Keratinocyte (primary cell): Measurements from ENCODE around the gene ALK. TPM values are rescaled to one million over a fixed set of nuclear protein-coding genes. Genes with fewer than 3 reads are reported as not detected.

Source experiments
- DNase-seq: peaks from one replicate; pipeline ENCODE4 v3.0.0-alpha.2; 2011; ENCODE audit warnings: low read depth, missing footprints, low spot score
- FAIRE-seq: peaks from 2 replicates; lab custom pipeline; 2011; peaks lifted over from hg19 to GRCh38; lab: Jason Lieb, UNC
- H2AFZ ChIP-seq: 2 replicates; pipeline ENCODE4 v1.6.0; 2012; ENCODE audit warnings: low read length, control low read depth, inconsistent platforms; ENCODE audit not compliant: control insufficient read depth
- H3K27ac ChIP-seq: 2 replicates; pipeline ENCODE4 v1.5.1; 2011; ENCODE audit warnings: low read length; ENCODE audit not compliant: control insufficient read depth, insufficient read depth
- H3K27me3 ChIP-seq: 3 replicates; pipeline ENCODE4 v1.6.0; 2011; ENCODE audit warnings: low read length; ENCODE audit not compliant: control insufficient read depth, insufficient read depth; ENCODE audit errors: extremely low read depth
- H3K36me3 ChIP-seq, 2 experiments: 2 replicates in 1 of 2; 3 replicates in 1 of 2; pipeline ENCODE4 v1.5.1; 2011; ENCODE audit warnings: low read length in 2 of 2, mild to moderate bottlenecking in 1 of 2; ENCODE audit not compliant: control insufficient read depth in 2 of 2, insufficient read depth in 2 of 2; ENCODE audit errors: extremely low read depth in 1 of 2
- H3K4me1 ChIP-seq: 3 replicates; pipeline ENCODE4 v1.5.1; 2011; ENCODE audit warnings: low read length; ENCODE audit not compliant: control insufficient read depth, insufficient read depth; ENCODE audit errors: extremely low read depth
- H3K4me2 ChIP-seq: 3 replicates; pipeline ENCODE4 v1.6.0; 2011; ENCODE audit warnings: low read depth, low read length; ENCODE audit not compliant: control insufficient read depth, insufficient read depth; ENCODE audit errors: extremely low read depth
- H3K4me3 ChIP-seq, 3 experiments: fragments of 200-600 bp in 1 of 3; sonication (generic) in 1 of 3; 2 replicates in 2 of 3; 3 replicates in 1 of 3; pipeline ENCODE4 v1.5.1; 2011 to 2016; ENCODE audit warnings: low read length in 3 of 3, mild to moderate bottlenecking in 3 of 3, control low read depth in 2 of 3, inconsistent platforms in 1 of 3, low read depth in 1 of 3, mixed read lengths in 1 of 3, mixed run types in 1 of 3, moderate library complexity in 1 of 3; ENCODE audit not compliant: control insufficient read depth in 2 of 3, insufficient read depth in 2 of 3; ENCODE audit errors: extremely low read depth in 1 of 3
- H3K79me2 ChIP-seq: 2 replicates; pipeline ENCODE4 v1.6.0; 2012; ENCODE audit warnings: low read length; ENCODE audit not compliant: control insufficient read depth, insufficient read depth
- H3K9ac ChIP-seq: 3 replicates; pipeline ENCODE4 v1.6.0; 2011; ENCODE audit warnings: low read length; ENCODE audit not compliant: control insufficient read depth, insufficient read depth; ENCODE audit errors: extremely low read depth
- H3K9me1 ChIP-seq: 3 replicates; pipeline ENCODE4 v1.6.0; 2011; ENCODE audit warnings: low read length; ENCODE audit not compliant: control insufficient read depth, insufficient read depth; ENCODE audit errors: extremely low read depth
- H3K9me3 ChIP-seq: 2 replicates; pipeline ENCODE4 v1.5.1; 2012; ENCODE audit warnings: low read depth, low read length; ENCODE audit not compliant: control insufficient read depth
- H4K20me1 ChIP-seq: 3 replicates; pipeline ENCODE4 v1.6.0; 2011; ENCODE audit warnings: low read length; ENCODE audit not compliant: control insufficient read depth, insufficient read depth; ENCODE audit errors: extremely low read depth
- EZH2 ChIP-seq: IDR thresholded peaks from one replicate; pipeline ENCODE4 v1.6.1; 2012; ENCODE audit warnings: inconsistent platforms, mild to moderate bottlenecking, low read length, moderate library complexity
- dilution Hi-C: fragments of 300-500 bp; cut with MboI; formaldehyde crosslinking; loops from one replicate; pipeline ENCODE4 v1.7.0; 2020; ENCODE audit warnings: low sequenced_read_pairs; ENCODE audit not compliant: extremely low pct_ligation_motif_present
- polyA plus RNA-seq, 5 experiments: library from polyadenylated mRNA; depleted of rRNA in 3 of 5; stranded (reverse) in 3 of 5; stranded (forward) in 1 of 5; unstranded in 1 of 5; fragments of >200 nt; gene quantifications; 1 replicate in 1 of 5; 2 replicates in 3 of 5; 3 replicates in 1 of 5; pipeline versions ENCODE4 v1.2.1 to v1.2.3, GENCODE V29; 2011 to 2012; ENCODE audit warnings: missing spikeins in 2 of 5, low read depth in 1 of 5, low replicate concordance in 1 of 5
- TF ChIP-seq, protein P1 (sequence below), 3 experiments: IDR thresholded peaks in 1 of 3; conservative IDR thresholded peaks in 1 of 3; optimal IDR thresholded peaks in 1 of 3; 2 replicates in 2 of 3; 3 replicates in 1 of 3; pipeline versions ENCODE3 to v1.5.1; 2011; ENCODE audit warnings: low read length in 3 of 3, mild to moderate bottlenecking in 3 of 3, moderate library complexity in 2 of 3, control low read depth in 1 of 3, inconsistent platforms in 1 of 3; ENCODE audit not compliant: insufficient read depth in 2 of 3; ENCODE audit errors: extremely low read depth in 1 of 3

ALK gene
- polyA plus RNA-seq, 1 donor (not counting 4 experiments of a cell fraction or from before 2014, with no cell fraction given), result not detected

DNA sequence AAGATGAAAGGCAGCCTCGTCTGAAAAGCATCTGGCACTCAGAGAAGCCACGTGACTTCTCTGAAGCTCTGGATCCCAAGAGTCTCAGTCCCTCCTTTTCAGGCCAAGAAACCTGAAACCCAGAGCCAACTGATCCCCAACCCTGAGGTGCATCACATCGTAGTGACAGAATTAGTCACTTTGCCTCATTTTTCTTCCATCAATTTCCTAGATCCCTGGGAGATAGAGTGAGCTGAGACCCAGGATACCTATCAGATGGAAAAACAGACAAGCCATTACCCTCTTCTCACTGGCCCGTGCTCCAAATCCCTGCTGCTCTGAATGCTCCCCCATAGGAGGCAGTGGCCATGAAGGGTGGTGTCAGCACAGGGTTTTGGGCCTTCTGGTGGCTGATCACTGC is 113.1 kb downstream of the ALK start:
- Histone ChIP-seq H4K20me1 (no peaks in the 10 kb centered on the region), H3K4me2 (no peak overlapping the region), H3K9me3 (no peaks in the 10 kb centered on the region), H3K36me3 (no peaks in the 10 kb centered on the region), H3K9ac (no peak overlapping the region), H3K27me3 (no peaks in the 10 kb centered on the region), H3K4me1 (peaks cover 15% of the 10 kb centered on the region), H3K4me3 (no peak overlapping the region), H2AFZ (no peak overlapping the region), H3K27ac (no peak overlapping the region), H3K79me2 (no peaks in the 10 kb centered on the region), H3K9me1 (no peaks in the 10 kb centered on the region)
- DNase-seq (no peak), FAIRE-seq (no peak)
- TF ChIP-seq EZH2, result no peak
- TF ChIP-seq, protein P1, sequence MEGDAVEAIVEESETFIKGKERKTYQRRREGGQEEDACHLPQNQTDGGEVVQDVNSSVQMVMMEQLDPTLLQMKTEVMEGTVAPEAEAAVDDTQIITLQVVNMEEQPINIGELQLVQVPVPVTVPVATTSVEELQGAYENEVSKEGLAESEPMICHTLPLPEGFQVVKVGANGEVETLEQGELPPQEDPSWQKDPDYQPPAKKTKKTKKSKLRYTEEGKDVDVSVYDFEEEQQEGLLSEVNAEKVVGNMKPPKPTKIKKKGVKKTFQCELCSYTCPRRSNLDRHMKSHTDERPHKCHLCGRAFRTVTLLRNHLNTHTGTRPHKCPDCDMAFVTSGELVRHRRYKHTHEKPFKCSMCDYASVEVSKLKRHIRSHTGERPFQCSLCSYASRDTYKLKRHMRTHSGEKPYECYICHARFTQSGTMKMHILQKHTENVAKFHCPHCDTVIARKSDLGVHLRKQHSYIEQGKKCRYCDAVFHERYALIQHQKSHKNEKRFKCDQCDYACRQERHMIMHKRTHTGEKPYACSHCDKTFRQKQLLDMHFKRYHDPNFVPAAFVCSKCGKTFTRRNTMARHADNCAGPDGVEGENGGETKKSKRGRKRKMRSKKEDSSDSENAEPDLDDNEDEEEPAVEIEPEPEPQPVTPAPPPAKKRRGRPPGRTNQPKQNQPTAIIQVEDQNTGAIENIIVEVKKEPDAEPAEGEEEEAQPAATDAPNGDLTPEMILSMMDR (optimal IDR thresholded peaks at IDR 0.05 in 1 of 3, IDR thresholded peaks at IDR 0.05 in 1 of 3, conservative IDR thresholded peaks at IDR 0.05 in 1 of 3; ENCODE audit: extremely low read depth in 1 of 3, insufficient read depth in 2 of 3, low read length in 3 of 3), result no peak
- dilution Hi-C loops, result no loop called here

DNA sequence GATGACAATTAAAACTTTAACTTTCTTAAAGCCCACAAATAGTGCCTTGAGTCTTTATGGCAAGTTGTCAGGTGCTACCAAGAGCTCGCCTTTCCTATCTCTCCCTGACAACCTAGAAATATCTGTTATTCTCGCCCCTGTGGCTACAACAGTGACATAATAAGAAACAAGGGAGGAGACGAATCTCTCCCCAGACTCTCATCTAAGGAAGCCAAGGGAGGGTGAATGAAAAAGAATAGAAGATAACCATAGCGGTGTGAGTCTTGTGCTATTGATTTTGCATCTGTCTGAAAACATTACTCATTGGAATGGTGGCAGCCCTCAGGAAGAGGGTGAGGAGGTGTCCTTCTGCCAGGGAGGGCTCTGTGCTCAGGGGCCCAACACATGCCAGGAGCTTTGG is 114.3 kb downstream of the ALK start:
- TF ChIP-seq, protein P1 (optimal IDR thresholded peaks at IDR 0.05 in 1 of 3, IDR thresholded peaks at IDR 0.05 in 1 of 3, conservative IDR thresholded peaks at IDR 0.05 in 1 of 3; ENCODE audit: extremely low read depth in 1 of 3, insufficient read depth in 2 of 3, low read length in 3 of 3), result no peak
- TF ChIP-seq EZH2, result no peak
- H3K79me2 ChIP-seq, result no peaks in the 10 kb centered on the region
- no peak overlapping the region for H3K4me3 ChIP-seq
- peaks cover 14% of the 10 kb centered on the region for H3K4me1 ChIP-seq
- H3K9ac ChIP-seq, result no peak overlapping the region
- dilution Hi-C loops, result no loop called here
- no peak overlapping the region for H3K27ac ChIP-seq
- no peaks in the 10 kb centered on the region for H3K36me3 ChIP-seq
- H3K9me1 ChIP-seq, result no peaks in the 10 kb centered on the region
- H3K27me3 ChIP-seq, result no peaks in the 10 kb centered on the region
- no peaks in the 10 kb centered on the region for H4K20me1 ChIP-seq
- no peak overlapping the region for H3K4me2 ChIP-seq
- FAIRE-seq (no peak), DNase-seq (no peak)
- no peaks in the 10 kb centered on the region for H3K9me3 ChIP-seq
- no peak overlapping the region for H2AFZ ChIP-seq
